Ishikawa (cell line): ENCODE measurements around the gene RO60.

ENCODE experiments used
- CEBPB ChIP-seq: IDR thresholded peaks from 2 replicates; pipeline ENCODE4 v1.6.1; 2012
- CREB1 ChIP-seq: IDR thresholded peaks from 2 replicates; pipeline ENCODE4 v1.6.1; 2012; ENCODE audit warnings: low read depth
- EGR1 ChIP-seq: IDR thresholded peaks from 2 replicates; pipeline ENCODE4 v1.6.1; 2012
- EP300 ChIP-seq: IDR thresholded peaks from 2 replicates; pipeline ENCODE4 v1.6.1; 2012; ENCODE audit warnings: borderline replicate concordance
- FOXM1 ChIP-seq: IDR thresholded peaks from 2 replicates; pipeline ENCODE4 v1.6.1; 2012; ENCODE audit warnings: low read depth, borderline replicate concordance
- NFIC ChIP-seq: IDR thresholded peaks from 2 replicates; pipeline ENCODE4 v1.6.1; 2012
- RAD21 ChIP-seq: IDR thresholded peaks from 2 replicates; pipeline ENCODE4 v1.6.1; 2012; ENCODE audit warnings: low read depth
- REST ChIP-seq: IDR thresholded peaks from 2 replicates; pipeline ENCODE4 v1.6.1; 2012; ENCODE audit warnings: low read depth, mild to moderate bottlenecking
- TAF1 ChIP-seq: IDR thresholded peaks from 2 replicates; pipeline ENCODE4 v1.6.1; 2012; ENCODE audit warnings: low read depth, mild to moderate bottlenecking
- TCF12 ChIP-seq: IDR thresholded peaks from 2 replicates; pipeline ENCODE4 v1.6.1; 2012; ENCODE audit warnings: low read depth
- TEAD4 ChIP-seq: IDR thresholded peaks from 2 replicates; pipeline ENCODE4 v1.6.1; 2012
- YY1 ChIP-seq: IDR thresholded peaks from 2 replicates; pipeline ENCODE4 v1.6.1; 2012; ENCODE audit warnings: low read depth
- ZBTB7A ChIP-seq: IDR thresholded peaks from 2 replicates; pipeline ENCODE4 v1.6.1; 2012; ENCODE audit warnings: low read depth
- TF ChIP-seq, protein P1 (sequence below): IDR thresholded peaks from 2 replicates; pipeline ENCODE4 v1.6.1; 2012
- TF ChIP-seq, protein P2 (sequence below): IDR thresholded peaks from 2 replicates; pipeline ENCODE4 v1.6.1; 2012

RO60 gene

GRCh38 chr1:193016788-193017187 lies 42.6 kb upstream of the RO60 start:
- TF ChIP-seq, protein P1, sequence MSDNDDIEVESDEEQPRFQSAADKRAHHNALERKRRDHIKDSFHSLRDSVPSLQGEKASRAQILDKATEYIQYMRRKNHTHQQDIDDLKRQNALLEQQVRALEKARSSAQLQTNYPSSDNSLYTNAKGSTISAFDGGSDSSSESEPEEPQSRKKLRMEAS, result no peak
- TF ChIP-seq CEBPB (no peak), EP300 (no peak), TCF12 (no peak), EGR1 (no peak), CREB1 (no peak), REST (no peak), YY1 (no peak), ZBTB7A (no peak), FOXM1 (no peak), RAD21 (no peak), NFIC (no peak), TEAD4 (no peak), TAF1 (no peak)
- TF ChIP-seq, protein P2, sequence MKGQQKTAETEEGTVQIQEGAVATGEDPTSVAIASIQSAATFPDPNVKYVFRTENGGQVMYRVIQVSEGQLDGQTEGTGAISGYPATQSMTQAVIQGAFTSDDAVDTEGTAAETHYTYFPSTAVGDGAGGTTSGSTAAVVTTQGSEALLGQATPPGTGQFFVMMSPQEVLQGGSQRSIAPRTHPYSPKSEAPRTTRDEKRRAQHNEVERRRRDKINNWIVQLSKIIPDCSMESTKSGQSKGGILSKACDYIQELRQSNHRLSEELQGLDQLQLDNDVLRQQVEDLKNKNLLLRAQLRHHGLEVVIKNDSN, result no peak

- peak; percentile 55 for TF ChIP-seq RAD21
- TF ChIP-seq, protein P1, result no peak
Observed at GRCh38 chr1:193019442-193020026, 39.9 kb upstream of the RO60 start.

- TF ChIP-seq ZBTB7A, result no peak
- TF ChIP-seq REST, result no peak
- no peak for TF ChIP-seq NFIC
- TF ChIP-seq TAF1, result no peak
- no peak for TF ChIP-seq FOXM1
- TF ChIP-seq, protein P1, result no peak
- TF ChIP-seq EP300, result no peak
- no peak for TF ChIP-seq RAD21
- TF ChIP-seq CEBPB, result no peak
- no peak for TF ChIP-seq CREB1
- TF ChIP-seq, protein P2, result no peak
Observed at GRCh38 chr1:193025218-193025617, 34.2 kb upstream of the RO60 start.

DNA sequence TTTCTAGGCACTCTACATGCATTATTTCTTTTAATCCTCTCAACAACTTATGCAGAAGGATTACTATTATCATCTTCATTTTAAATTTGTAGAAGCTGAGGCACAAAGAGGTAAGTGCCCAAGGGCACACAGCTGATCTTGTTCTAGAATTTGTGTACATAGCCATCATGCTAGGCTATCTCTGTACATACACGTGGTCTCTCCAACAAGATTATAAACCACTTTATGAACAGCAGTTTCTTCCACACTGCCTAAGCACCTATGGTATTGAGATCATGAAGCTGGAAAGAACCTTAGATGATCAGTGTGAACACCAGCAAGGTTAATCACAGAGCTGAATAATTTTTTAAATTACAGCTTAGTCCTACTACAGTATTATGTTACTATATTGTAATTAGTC lies 29.1 kb upstream of the RO60 start:
- no peak for TF ChIP-seq YY1
- TF ChIP-seq EP300, result no peak
- TF ChIP-seq, protein P1, result no peak
- TF ChIP-seq TEAD4, result no peak
- TF ChIP-seq TCF12, result no peak
- TF ChIP-seq FOXM1, result no peak
- TF ChIP-seq, protein P2, result no peak
- no peak for TF ChIP-seq CREB1
- no peak for TF ChIP-seq EGR1

DNA sequence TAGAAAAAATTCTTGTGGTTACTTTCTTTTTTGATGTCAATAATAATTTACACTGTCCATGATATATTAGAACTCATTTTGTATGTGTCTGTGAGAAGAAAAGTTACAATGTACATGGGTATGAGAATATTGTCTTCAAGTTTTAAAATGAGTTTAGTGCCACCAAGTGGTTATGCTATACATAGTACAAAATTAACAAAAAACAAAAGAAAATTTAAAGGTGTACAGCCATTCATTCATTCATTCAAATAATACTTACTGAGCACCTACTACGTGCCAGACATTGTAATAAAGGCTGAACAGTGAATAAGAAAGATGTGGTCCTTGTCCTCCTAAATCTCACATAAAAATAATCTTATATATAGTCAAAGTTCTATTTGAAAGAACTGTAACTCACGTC lies 28.0 kb upstream of the RO60 start:
- TF ChIP-seq ZBTB7A (no peak), TCF12 (no peak), EGR1 (no peak), CEBPB (no peak), TAF1 (no peak), FOXM1 (no peak)

DNA sequence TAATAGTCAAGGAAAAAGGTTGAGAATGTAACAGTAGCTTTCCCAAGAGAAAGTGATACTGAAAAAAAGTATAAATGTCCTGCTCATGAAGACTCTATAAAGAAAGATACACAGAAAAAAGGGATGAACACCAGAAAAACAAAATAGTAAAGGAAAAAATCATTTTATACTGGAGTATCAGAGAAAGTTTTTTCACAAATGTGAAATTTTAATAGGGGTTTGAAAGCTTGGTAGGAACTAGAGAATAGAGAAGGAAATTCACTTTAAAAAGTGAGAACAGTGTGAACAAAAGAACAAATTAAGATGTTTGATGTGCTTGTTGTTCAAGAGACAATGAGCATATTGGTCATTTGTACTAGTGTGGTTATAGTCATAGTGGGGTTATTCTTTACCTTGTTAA lies 25.8 kb upstream of the RO60 start:
- TF ChIP-seq EGR1 (no peak), CREB1 (no peak), FOXM1 (no peak), RAD21 (no peak), REST (no peak), CEBPB (no peak), TCF12 (no peak), EP300 (no peak), TAF1 (no peak), NFIC (no peak), YY1 (no peak), TEAD4 (no peak), ZBTB7A (no peak)
- TF ChIP-seq, protein P2, result no peak
- TF ChIP-seq, protein P1, result no peak
